Activated CD4-positive, alpha-beta T cell treated with anti-CD3 and anti-CD28 coated beads, Interleukin-2, amount 10 ng/mL, durations not matched to agents 7 days and 5 days (primary cell): Measurements from ENCODE around the gene COL9A3. TPM values are rescaled to one million over a fixed set of nuclear protein-coding genes. Genes with fewer than 3 reads are reported as not detected.

Source experiments
- CTCF ChIA-PET: fragments of 350-600 bp; sonication (Branson Sonifier 250); formaldehyde crosslinking; loops from one replicate; lab custom pipeline; 2021; ENCODE audit warnings: antibody characterized with exemption; lab: Charles Lee
- POLR2A ChIA-PET: fragments of 350-600 bp; sonication (Branson Sonifier 250); formaldehyde crosslinking; loops from one replicate; lab custom pipeline; 2021; ENCODE audit warnings: antibody characterized with exemption; lab: Charles Lee
- DNase-seq: peaks from one replicate; pipeline ENCODE4 v3.0.0-alpha.2; 2020
- H3K27ac Mint-ChIP-seq: one replicate; pipeline ENCODE4 v1.8.0; 2021; ENCODE audit warnings: mild to moderate bottlenecking, moderate library complexity, mixed read lengths
- H3K27me3 Mint-ChIP-seq: one replicate; pipeline ENCODE4 v1.8.0; 2021; ENCODE audit warnings: mixed read lengths
- H3K36me3 Mint-ChIP-seq: one replicate; pipeline ENCODE4 v1.8.0; 2021; ENCODE audit warnings: low read depth, mixed read lengths
- H3K4me1 Mint-ChIP-seq: one replicate; pipeline ENCODE4 v1.8.0; 2021; ENCODE audit warnings: mixed read lengths
- H3K4me3 Mint-ChIP-seq: one replicate; pipeline ENCODE4 v1.8.0; 2021; ENCODE audit warnings: mild to moderate bottlenecking, moderate library complexity, mixed read lengths
- H3K9me3 Mint-ChIP-seq: one replicate; pipeline ENCODE4 v1.8.0; 2021; ENCODE audit warnings: mixed read lengths
- total RNA-seq, 2 experiments: library from RNA; stranded (reverse); gene quantifications; one replicate each; pipeline ENCODE4 v1.2.3, GENCODE V29; 2021

The COL9A3 gene
- total RNA-seq, 2 experiments from 2014 or later, result not detected

GRCh38 chr20:62792940-62793756 is 23.7 kb upstream of the COL9A3 start:
- peaks cover under 1% of the 10 kb centered on the region for H3K36me3 Mint-ChIP-seq
- no peak for DNase-seq
- H3K27ac Mint-ChIP-seq, result peak overlapping the region; percentile 93
- peaks cover 47% of the 10 kb centered on the region for H3K4me1 Mint-ChIP-seq
- POLR2A ChIA-PET, result no interaction called here
- H3K27me3 Mint-ChIP-seq, result no peaks in the 10 kb centered on the region
- CTCF ChIA-PET, result interaction anchor here (0.6 to 2.2 kb wide), 10 partner anchors 11 to 310 kb away, joined by 3 to 18 read pairs (median 3); no protein-coding TSS in a partner anchor
- peak overlapping the region; percentile 59 for H3K4me3 Mint-ChIP-seq
- H3K9me3 Mint-ChIP-seq, result no peaks in the 10 kb centered on the region

GRCh38 chr20:62793757-62794006 is 23.2 kb upstream of the COL9A3 start:
- ChIA-PET CTCF (interaction anchor here (1.0 to 1.7 kb wide), 7 partner anchors 10 to 294 kb away, joined by 3 to 8 read pairs (median 4); no protein-coding TSS in a partner anchor), POLR2A (interaction anchor here (0.8 to 1.0 kb wide), 2 partner anchors 47 to 170 kb away, joined by 3 to 5 read pairs; no protein-coding TSS in a partner anchor)
- DNase-seq, result no peak
- Mint-ChIP-seq H3K27ac (peak overlapping the region; percentile 93), H3K36me3 (peaks cover 6% of the 10 kb centered on the region), H3K27me3 (no peaks in the 10 kb centered on the region), H3K4me1 (peaks cover 51% of the 10 kb centered on the region), H3K9me3 (no peaks in the 10 kb centered on the region), H3K4me3 (peak overlapping the region; percentile 59)

- CTCF ChIA-PET, result interaction anchor here (0.6 to 1.7 kb wide), 9 partner anchors 10 to 295 kb away, joined by 3 to 8 read pairs (median 4); no protein-coding TSS in a partner anchor
- H3K27ac Mint-ChIP-seq, result peak overlapping the region; percentile 93
- POLR2A ChIA-PET, result interaction anchor here (0.8 to 1.0 kb wide), 2 partner anchors 47 to 170 kb away, joined by 3 to 5 read pairs; no protein-coding TSS in a partner anchor
- peak; percentile 95 for DNase-seq
- H3K4me1 Mint-ChIP-seq, result peaks cover 53% of the 10 kb centered on the region
- H3K4me3 Mint-ChIP-seq, result peak overlapping the region; percentile 72
- H3K9me3 Mint-ChIP-seq, result no peaks in the 10 kb centered on the region
- no peaks in the 10 kb centered on the region for H3K27me3 Mint-ChIP-seq
- peaks cover 8% of the 10 kb centered on the region for H3K36me3 Mint-ChIP-seq
Observed at GRCh38 chr20:62794007-62794724, 22.7 kb upstream of the COL9A3 start.

- Mint-ChIP-seq H3K36me3 (peaks cover 18% of the 10 kb centered on the region), H3K27ac (peak overlapping the region; percentile 90), H3K9me3 (no peaks in the 10 kb centered on the region), H3K27me3 (no peaks in the 10 kb centered on the region), H3K4me1 (peaks cover 54% of the 10 kb centered on the region), H3K4me3 (peak overlapping the region; percentile 72)
- peak; percentile 70 for DNase-seq
- CTCF ChIA-PET, result interaction anchor here (1.2 to 1.7 kb wide), 4 partner anchors 10 to 296 kb away, joined by 4 to 5 read pairs (median 4); no protein-coding TSS in a partner anchor
- POLR2A ChIA-PET, result interaction anchor here (0.7 kb wide), 1 partner anchor 12 kb away, joined by 3 read pairs; no protein-coding TSS in a partner anchor
Observed at GRCh38 chr20:62795023-62795761, 21.7 kb upstream of the COL9A3 start.

GRCh38 chr20:62796699-62797491 is 20.0 kb upstream of the COL9A3 start:
- CTCF ChIA-PET, result interaction anchor here (0.9 to 2.3 kb wide), 3 partner anchors 11 to 142 kb away, joined by 3 to 15 read pairs (median 3); no protein-coding TSS in a partner anchor
- peaks cover 43% of the 10 kb centered on the region for H3K4me1 Mint-ChIP-seq
- H3K9me3 Mint-ChIP-seq, result no peaks in the 10 kb centered on the region
- peaks cover 20% of the 10 kb centered on the region for H3K36me3 Mint-ChIP-seq
- peak overlapping the region; percentile 82 for H3K27ac Mint-ChIP-seq
- POLR2A ChIA-PET, result interaction anchor here (1.0 kb wide), 1 partner anchor 56 kb away, joined by 4 read pairs; no protein-coding TSS in a partner anchor
- no peaks in the 10 kb centered on the region for H3K27me3 Mint-ChIP-seq
- DNase-seq, result no peak
- peak overlapping the region; percentile 78 for H3K4me3 Mint-ChIP-seq

- no peak for DNase-seq
- H3K4me3 Mint-ChIP-seq, result peak overlapping the region; percentile 78
- H3K27me3 Mint-ChIP-seq, result no peaks in the 10 kb centered on the region
- ChIA-PET CTCF (interaction anchor here (2.3 kb wide), 1 partner anchor 10 kb away, joined by 15 read pairs; no protein-coding TSS in a partner anchor), POLR2A (no interaction called here)
- peaks cover 38% of the 10 kb centered on the region for H3K4me1 Mint-ChIP-seq
- no peaks in the 10 kb centered on the region for H3K9me3 Mint-ChIP-seq
- H3K36me3 Mint-ChIP-seq, result peaks cover 20% of the 10 kb centered on the region
- peak overlapping the region; percentile 82 for H3K27ac Mint-ChIP-seq
Observed at GRCh38 chr20:62797671-62798532, 18.9 kb upstream of the COL9A3 start.

GRCh38 chr20:62799036-62799435 is 17.8 kb upstream of the COL9A3 start:
- no peaks in the 10 kb centered on the region for H3K9me3 Mint-ChIP-seq
- DNase-seq, result no peak
- no peak overlapping the region for H3K27ac Mint-ChIP-seq
- peaks cover 20% of the 10 kb centered on the region for H3K36me3 Mint-ChIP-seq
- ChIA-PET CTCF (no interaction called here), POLR2A (no interaction called here)
- no peaks in the 10 kb centered on the region for H3K27me3 Mint-ChIP-seq
- peaks cover 39% of the 10 kb centered on the region for H3K4me1 Mint-ChIP-seq
- H3K4me3 Mint-ChIP-seq, result no peak overlapping the region

- Mint-ChIP-seq H3K27ac (no peak overlapping the region), H3K36me3 (peaks cover 20% of the 10 kb centered on the region), H3K4me1 (peaks cover 42% of the 10 kb centered on the region), H3K9me3 (no peaks in the 10 kb centered on the region), H3K27me3 (no peaks in the 10 kb centered on the region), H3K4me3 (no peak overlapping the region)
- no peak for DNase-seq
- CTCF ChIA-PET, result no interaction called here
- POLR2A ChIA-PET, result no interaction called here
Observed at GRCh38 chr20:62799459-62799858, 17.4 kb upstream of the COL9A3 start.

- Mint-ChIP-seq H3K27me3 (no peaks in the 10 kb centered on the region), H3K4me3 (no peak overlapping the region), H3K4me1 (peaks cover 39% of the 10 kb centered on the region), H3K36me3 (peaks cover 21% of the 10 kb centered on the region), H3K9me3 (no peaks in the 10 kb centered on the region), H3K27ac (no peak overlapping the region)
- POLR2A ChIA-PET, result no interaction called here
- CTCF ChIA-PET, result no interaction called here
- no peak for DNase-seq
Observed at GRCh38 chr20:62799873-62800272, 17.0 kb upstream of the COL9A3 start.

- no peaks in the 10 kb centered on the region for H3K27me3 Mint-ChIP-seq
- DNase-seq, result no peak
- no peaks in the 10 kb centered on the region for H3K9me3 Mint-ChIP-seq
- POLR2A ChIA-PET, result no interaction called here
- CTCF ChIA-PET, result interaction anchor here (1.1 kb wide), 1 partner anchor 10 kb away, joined by 3 read pairs; no protein-coding TSS in a partner anchor
- H3K4me3 Mint-ChIP-seq, result no peak overlapping the region
- no peak overlapping the region for H3K27ac Mint-ChIP-seq
- H3K36me3 Mint-ChIP-seq, result peaks cover 21% of the 10 kb centered on the region
- peaks cover 38% of the 10 kb centered on the region for H3K4me1 Mint-ChIP-seq
Observed at GRCh38 chr20:62800314-62801259, 16.3 kb upstream of the COL9A3 start.
